Breast epithelium (tissue), 4 donors: ENCODE measurements around the gene TP53I13. TPM values are rescaled to one million over a fixed set of nuclear protein-coding genes. Genes with fewer than 3 reads are reported as not detected.

Source experiments
- DNase-seq, 2 donors: peaks; one replicate each; pipeline ENCODE4 v3.0.0-alpha.2; 2019; ENCODE audit warnings: low spot score in 2 of 2
- H3K27ac ChIP-seq, 2 donors: fragments of 200-600 bp; sonication (generic) in 1 of 2; one replicate each; pipeline ENCODE4 v1.5.1; 2016 to 2019; ENCODE audit warnings: mild to moderate bottlenecking in 1 of 2
- H3K27me3 ChIP-seq, 2 donors: fragments of 200-600 bp; sonication (generic) in 1 of 2; one replicate each; pipeline versions ENCODE4 v1.5.1 to v1.6.0; 2017 to 2019; ENCODE audit warnings: control low read depth in 1 of 2, mild to moderate bottlenecking in 1 of 2
- H3K36me3 ChIP-seq: fragments of 200-600 bp; one replicate; pipeline ENCODE4 v1.5.1; 2019
- H3K4me1 ChIP-seq, 2 donors: fragments of 200-600 bp; sonication (generic); one replicate each; pipeline ENCODE4 v1.5.1; 2016 to 2019; ENCODE audit warnings: control low read depth in 1 of 2
- H3K4me3 ChIP-seq, 3 donors: fragments of 200-600 bp; sonication (generic); 1 replicate in 2 of 3; 2 replicates in 1 of 3; pipeline ENCODE4 v1.5.1; 2016 to 2019; ENCODE audit warnings: mild to moderate bottlenecking in 3 of 3, moderate library complexity in 2 of 3
- H3K9me3 ChIP-seq, 2 donors: fragments of 200-600 bp; sonication (generic) in 1 of 2; one replicate each; pipeline ENCODE4 v1.5.1; 2016 to 2019; ENCODE audit warnings: control low read depth in 1 of 2
- CTCF ChIP-seq, 3 donors: fragments of 450-650 bp; IDR thresholded peaks; one replicate each; pipeline ENCODE4 v1.5.1; 2016 to 2017; ENCODE audit warnings: antibody characterized with exemption in 3 of 3, mild to moderate bottlenecking in 3 of 3, moderate library complexity in 3 of 3
- POLR2A ChIP-seq: fragments of 450-650 bp; IDR thresholded peaks from one replicate; pipeline ENCODE4 v1.6.1; 2016; ENCODE audit warnings: antibody characterized with exemption, mild to moderate bottlenecking, moderate library complexity
- POLR2AphosphoS5 ChIP-seq, 3 donors: sonication (generic); formaldehyde crosslinking; IDR thresholded peaks; one replicate each; pipeline ENCODE4 v1.6.1; 2017; ENCODE audit warnings: antibody characterized with exemption in 3 of 3
- intact Hi-C: fragments of 100-400 bp; cut with DNase I; formaldehyde crosslinking; loops from one replicate; pipeline ENCODE4 v1.15.1; 2023; ENCODE audit warnings: low total_unique reads
- total RNA-seq, 3 donors: library from RNA; depleted of rRNA; stranded (reverse); fragments of >200 nt; gene quantifications; one replicate each; pipeline ENCODE4 v1.1.0, GENCODE V29; 2016

The TP53I13 gene
- total RNA-seq, 3 donors from 2014 or later = 34.1 to 114 (median 56.0) TPM

- no peak overlapping the region for H3K4me3 ChIP-seq
- intact Hi-C loops = no loop called here
- H3K9me3 ChIP-seq = no peaks in the 10 kb centered on the region
- H3K36me3 ChIP-seq = no peaks in the 10 kb centered on the region
- H3K27ac ChIP-seq = no peak overlapping the region
- H3K4me1 ChIP-seq = no peaks in the 10 kb centered on the region
- H3K27me3 ChIP-seq = no peaks in the 10 kb centered on the region
- no peak for DNase-seq
- no peak for TF ChIP-seq POLR2AphosphoS5 (IDR thresholded peaks at IDR 0.05)
- TF ChIP-seq POLR2A = no peak
- TF ChIP-seq CTCF (IDR thresholded peaks at IDR 0.05) = no peak
These were observed 39.2 kb downstream of the TP53I13 start for GRCh38 chr17:29607557-29608195.

- H3K36me3 ChIP-seq = no peaks in the 10 kb centered on the region
- no peak for DNase-seq
- H3K27ac ChIP-seq = no peak overlapping the region
- no peaks in the 10 kb centered on the region for H3K27me3 ChIP-seq
- intact Hi-C loops = no loop called here
- H3K4me3 ChIP-seq = no peak overlapping the region
- TF ChIP-seq POLR2A (no peak), POLR2AphosphoS5 (IDR thresholded peaks at IDR 0.05) (no peak), CTCF (IDR thresholded peaks at IDR 0.05) (no peak)
- H3K9me3 ChIP-seq = no peaks in the 10 kb centered on the region
- peaks cover 0 to 7% of the 10 kb centered on the region in 2 donors for H3K4me1 ChIP-seq
These were observed 40.5 kb downstream of the TP53I13 start for GRCh38 chr17:29608986-29609385.

GRCh38 chr17:29610395-29610794, 41.9 kb downstream of the TP53I13 start:
- intact Hi-C loops = no loop called here
- Histone ChIP-seq H3K9me3 (no peaks in the 10 kb centered on the region), H3K4me1 (peaks cover 0 to 7% of the 10 kb centered on the region in 2 donors), H3K27ac (no peak overlapping the region), H3K36me3 (no peaks in the 10 kb centered on the region), H3K4me3 (no peak overlapping the region), H3K27me3 (no peaks in the 10 kb centered on the region)
- TF ChIP-seq CTCF (IDR thresholded peaks at IDR 0.05) = no peak
- no peak for TF ChIP-seq POLR2A
- no peak for TF ChIP-seq POLR2AphosphoS5 (IDR thresholded peaks at IDR 0.05)
- no peak for DNase-seq

- no peak for TF ChIP-seq CTCF (IDR thresholded peaks at IDR 0.05)
- TF ChIP-seq POLR2A = no peak
- TF ChIP-seq POLR2AphosphoS5 (IDR thresholded peaks at IDR 0.05) = no peak
- no peaks in the 10 kb centered on the region for H3K9me3 ChIP-seq
- no peak for DNase-seq
- no peak overlapping the region for H3K4me3 ChIP-seq
- H3K27me3 ChIP-seq = no peaks in the 10 kb centered on the region
- H3K4me1 ChIP-seq = peaks cover 6 to 9% of the 10 kb centered on the region in 2 donors
- no peak overlapping the region for H3K27ac ChIP-seq
- intact Hi-C loops = no loop called here
- H3K36me3 ChIP-seq = no peaks in the 10 kb centered on the region
These were observed 43.0 kb downstream of the TP53I13 start for GRCh38 chr17:29611351-29612093.

GRCh38 chr17:29612094-29612403, 43.5 kb downstream of the TP53I13 start:
- Histone ChIP-seq H3K27me3 (no peaks in the 10 kb centered on the region), H3K4me1 (peaks cover 9 to 11% of the 10 kb centered on the region in 2 donors), H3K27ac (no peak overlapping the region), H3K4me3 (no peak overlapping the region), H3K9me3 (no peaks in the 10 kb centered on the region), H3K36me3 (no peaks in the 10 kb centered on the region)
- DNase-seq = no peak
- intact Hi-C loops = no loop called here
- TF ChIP-seq POLR2AphosphoS5 (IDR thresholded peaks at IDR 0.05) = no peak
- no peak for TF ChIP-seq POLR2A
- TF ChIP-seq CTCF (IDR thresholded peaks at IDR 0.05) = no peak
